ENCODE results near the gene FAM149A. TPM values are rescaled to one million over a fixed set of nuclear protein-coding genes. Genes with fewer than 3 reads are reported as not detected.

FAM149A gene
- total RNA-seq, 3 donors from 2014 or later: 7.9 to 22.9 (median 8.0) TPM

GRCh38 chr4:186078981-186079638 lies 25.4 kb upstream of the FAM149A start:
- Histone ChIP-seq H3K27me3 (no peaks in the 10 kb centered on the region), H3K9me3 (no peaks in the 10 kb centered on the region), H3K27ac (no peak overlapping the region), H3K36me3 (no peaks in the 10 kb centered on the region), H3K4me3 (no peak overlapping the region), H3K4me1 (no peaks in the 10 kb centered on the region)
- DNase-seq (ENCODE audit: low spot score in 2 of 2): no peak
- intact Hi-C loops (cut with DNase I; ENCODE audit: low total_unique reads): no loop called here
- TF ChIP-seq POLR2AphosphoS5 (IDR thresholded peaks at IDR 0.05) (no peak), POLR2A (IDR thresholded peaks at IDR 0.05) (no peak), CTCF (IDR thresholded peaks at IDR 0.05) (no peak)

GRCh38 chr4:186079694-186080093 lies 24.8 kb upstream of the FAM149A start:
- DNase-seq (ENCODE audit: low spot score in 2 of 2): no peak

GRCh38 chr4:186081202-186081807 lies 23.2 kb upstream of the FAM149A start:
- TF ChIP-seq POLR2AphosphoS5 (IDR thresholded peaks at IDR 0.05): no peak
- no peak for TF ChIP-seq POLR2A (IDR thresholded peaks at IDR 0.05)
- no peak for TF ChIP-seq CTCF (IDR thresholded peaks at IDR 0.05)
- no peak overlapping the region for H3K27ac ChIP-seq
- no peak for DNase-seq (ENCODE audit: low spot score in 2 of 2)
- H3K36me3 ChIP-seq: no peaks in the 10 kb centered on the region
- intact Hi-C loops (cut with DNase I; ENCODE audit: low total_unique reads): no loop called here
- H3K4me1 ChIP-seq: no peaks in the 10 kb centered on the region
- no peaks in the 10 kb centered on the region for H3K9me3 ChIP-seq
- H3K4me3 ChIP-seq: no peak overlapping the region
- no peaks in the 10 kb centered on the region for H3K27me3 ChIP-seq

More at GRCh38 chr4:186079694-186080093, 24.8 kb upstream of the FAM149A start:
- Histone ChIP-seq H3K36me3 (no peaks in the 10 kb centered on the region), H3K27me3 (no peaks in the 10 kb centered on the region), H3K27ac (no peak overlapping the region), H3K9me3 (no peaks in the 10 kb centered on the region), H3K4me1 (no peaks in the 10 kb centered on the region), H3K4me3 (no peak overlapping the region)
- intact Hi-C loops (cut with DNase I; ENCODE audit: low total_unique reads): no loop called here
- TF ChIP-seq POLR2AphosphoS5 (IDR thresholded peaks at IDR 0.05) (no peak), POLR2A (IDR thresholded peaks at IDR 0.05) (no peak), CTCF (IDR thresholded peaks at IDR 0.05) (no peak)

GRCh38 chr4:186082221-186082620 lies 22.3 kb upstream of the FAM149A start:
- H3K4me1 ChIP-seq: no peaks in the 10 kb centered on the region
- intact Hi-C loops (cut with DNase I; ENCODE audit: low total_unique reads): no loop called here
- no peak overlapping the region for H3K27ac ChIP-seq
- no peaks in the 10 kb centered on the region for H3K27me3 ChIP-seq
- no peaks in the 10 kb centered on the region for H3K36me3 ChIP-seq
- no peak overlapping the region for H3K4me3 ChIP-seq
- no peak for TF ChIP-seq POLR2A (IDR thresholded peaks at IDR 0.05)
- TF ChIP-seq CTCF (IDR thresholded peaks at IDR 0.05): no peak
- no peak for TF ChIP-seq POLR2AphosphoS5 (IDR thresholded peaks at IDR 0.05)
- no peak for DNase-seq (ENCODE audit: low spot score in 2 of 2)
- no peaks in the 10 kb centered on the region for H3K9me3 ChIP-seq

- no peaks in the 10 kb centered on the region for H3K36me3 ChIP-seq
- H3K9me3 ChIP-seq: no peaks in the 10 kb centered on the region
- H3K4me1 ChIP-seq: no peaks in the 10 kb centered on the region
- no peak for DNase-seq (ENCODE audit: low spot score in 2 of 2)
- TF ChIP-seq POLR2AphosphoS5 (IDR thresholded peaks at IDR 0.05) (no peak), POLR2A (IDR thresholded peaks at IDR 0.05) (no peak), CTCF (IDR thresholded peaks at IDR 0.05) (no peak)
- H3K27me3 ChIP-seq: no peaks in the 10 kb centered on the region
- intact Hi-C loops (cut with DNase I; ENCODE audit: low total_unique reads): no loop called here
- H3K27ac ChIP-seq: no peak overlapping the region
- no peak overlapping the region for H3K4me3 ChIP-seq
Observed at GRCh38 chr4:186088523-186088922, 16.0 kb upstream of the FAM149A start.

Measured in breast epithelium (tissue), 4 donors.